HG02610 (cell line): ENCODE data around the gene LCE1F.

Experiments
- ATAC-seq: cut with Tn5 transposase; IDR thresholded peaks from one replicate; pipeline ENCODE4 v1.9.1; 2021; ENCODE audit warnings: mild to moderate bottlenecking, moderate library complexity; ENCODE audit not compliant: unreplicated experiment

The LCE1F gene

GRCh38 chr1:152770411-152770810 lies 4.5 kb upstream of the LCE1F start:
- ATAC-seq: no peak

- no peak for ATAC-seq
Measured at GRCh38 chr1:152776361-152776760, 1.4 kb downstream of the LCE1F start.

GRCh38 chr1:152777510-152778137 lies 2.7 kb downstream of the LCE1F start:
- ATAC-seq: no peak

- no peak for ATAC-seq
Measured at GRCh38 chr1:152783095-152783494, 8.2 kb downstream of the LCE1F start.

- no peak for ATAC-seq
Measured at GRCh38 chr1:152786077-152786476, 11.1 kb downstream of the LCE1F start, which contains the start of gene LCE1E. TSS of gene LCE1E (plus strand) at chr1:152786257. CDS start at chr1:152787300, 1,043 bp downstream.

GRCh38 chr1:152795686-152796085 lies 20.7 kb downstream of the LCE1F start:
- ATAC-seq: no peak

- ATAC-seq: no peak
Measured at GRCh38 chr1:152796421-152796820, 21.5 kb downstream of the LCE1F start, which contains the start of gene LCE1D. TSS of gene LCE1D (plus strand) at chr1:152796721. CDS start at chr1:152797795, 1,074 bp downstream.

- ATAC-seq: no peak
Measured at GRCh38 chr1:152801333-152801732, 26.4 kb downstream of the LCE1F start.

GRCh38 chr1:152806576-152806975 lies 31.6 kb downstream of the LCE1F start, which contains the start of gene LCE1C:
TSS of gene LCE1C (minus strand) at chr1:152806651. CDS start at chr1:152805478, 1,173 bp downstream.
- no peak for ATAC-seq

GRCh38 chr1:152811050-152811449 lies 36.1 kb downstream of the LCE1F start:
- ATAC-seq: no peak

- no peak for ATAC-seq
Measured at GRCh38 chr1:152811671-152812070, 36.7 kb downstream of the LCE1F start, which contains the start of gene LCE1B. TSS of gene LCE1B (plus strand) at chr1:152811971. CDS start at chr1:152812447, 476 bp downstream.

GRCh38 chr1:152817309-152817708 lies 42.4 kb downstream of the LCE1F start:
- ATAC-seq: no peak

- no peak for ATAC-seq
Measured at GRCh38 chr1:152823294-152823693, 48.4 kb downstream of the LCE1F start.

- ATAC-seq: no peak
Measured at GRCh38 chr1:152824964-152825363, 50.0 kb downstream of the LCE1F start.
